Measurements from ENCODE around the gene MAP3K2. TPM values are rescaled to one million over a fixed set of nuclear protein-coding genes. Genes with fewer than 3 reads are reported as not detected.

The MAP3K2 gene
- total and polyA plus RNA-seq, 2 of the 4 experiments (the other 2 are of a cell fraction): 6.2 to 30.8 TPM

GRCh38 chr2:127358044-127358443 lies 29.7 kb downstream of the MAP3K2 start:
- Histone ChIP-seq H2AFZ (replicated peaks; ENCODE audit: low read length, poor library complexity) (no peak overlapping the region), H4K91ac (ENCODE audit: insufficient read depth, low read depth, low read length) (no peak overlapping the region), H3K79me1 (ENCODE audit: low read depth in 1 of 2, low read length in 2 of 2) (peaks cover 23 to 44% of the 10 kb centered on the region in 2 experiments), H3K23ac (ENCODE audit: low read depth, low read length) (no peak overlapping the region), H3K4me1 (ENCODE audit: control insufficient read depth, insufficient read depth, low read length) (peaks cover 4% of the 10 kb centered on the region), H3K36me3 (ENCODE audit: control insufficient read depth, insufficient read depth, low read length) (no peaks in the 10 kb centered on the region), H3K9me3 (ENCODE audit: control insufficient read depth, insufficient read depth, low read length) (no peaks in the 10 kb centered on the region), H3K9me1 (ENCODE audit: insufficient read depth, low read length) (no peaks in the 10 kb centered on the region; the same call in 1 of the 2 replicates), H2BK120ac (ENCODE audit: low read depth, low read length) (no peak overlapping the region), H4K8ac (ENCODE audit: low read depth in 2 of 2, low read length in 2 of 2) (no peak overlapping the region), H2BK5ac (ENCODE audit: low read depth, low read length, poor library complexity, severe bottlenecking) (no peak overlapping the region), H3K27ac (ENCODE audit: insufficient read depth, low read length) (no peak overlapping the region), H4K20me1 (ENCODE audit: insufficient read depth, low read length) (peaks cover 55% of the 10 kb centered on the region), H2AK5ac (ENCODE audit: low read depth, low read length) (no peak overlapping the region), H3K4me3 (ENCODE audit: insufficient read depth, low read depth, low read length) (no peak overlapping the region), H3K56ac (ENCODE audit: extremely low read depth, insufficient read depth, low read length) (no peak overlapping the region), H2AK9ac (replicated peaks; ENCODE audit: low read depth, low read length, poor library complexity) (no peak overlapping the region), H2BK20ac (ENCODE audit: low read depth, low read length) (no peak overlapping the region), H3K18ac (ENCODE audit: low read depth, low read length) (no peak overlapping the region), H3K4me2 (ENCODE audit: low read depth, low read length) (no peak overlapping the region), H4K5ac (ENCODE audit: low read depth, low read length) (no peak overlapping the region), H3K9ac (ENCODE audit: low read depth, low read length) (no peak overlapping the region), H3K4ac (ENCODE audit: low read depth, low read length) (no peak overlapping the region), H3K27me3 (ENCODE audit: control insufficient read depth, insufficient read depth, low read length) (no peaks in the 10 kb centered on the region), H2BK15ac (ENCODE audit: low read depth, low read length) (no peak overlapping the region), H3K14ac (replicated peaks; ENCODE audit: low read depth, low read length) (no peak overlapping the region)
- CTCF ChIA-PET: no interaction called here
- intact Hi-C loops (cut with micrococcal nuclease): no loop called here
- TF ChIP-seq SMC3 (IDR thresholded peaks at IDR 0.05; ENCODE audit: low read depth, low read length): no peak
- TF ChIP-seq MAFK (IDR thresholded peaks at IDR 0.05; ENCODE audit: low read depth, low read length): no peak
- no peak for TF ChIP-seq RFX5 (IDR thresholded peaks at IDR 0.05; ENCODE audit: low read depth, low read length)
- no peak for TF ChIP-seq CHD1 (IDR thresholded peaks at IDR 0.05; ENCODE audit: low read depth, low read length)
- no peak for TF ChIP-seq CTCF (conservative IDR thresholded peaks at IDR 0.05; ENCODE audit: low read depth, low read length)
- TF ChIP-seq BHLHE40 (IDR thresholded peaks at IDR 0.05; ENCODE audit: low read depth, low read length): no peak
- TF ChIP-seq MAZ (IDR thresholded peaks at IDR 0.05; ENCODE audit: borderline replicate concordance, low read depth, low read length): no peak
- in situ Hi-C loops (cut with MboI; ENCODE audit: low sequenced_read_pairs): no loop called here
- POLR2A ChIA-PET (ENCODE audit: unreplicated experiment): no interaction called here
- no TSS peak for BruUV-seq (replicated peaks)
- DNase-seq: peak; percentile 14
- dilution Hi-C loops (cut with HindIII; ENCODE audit: low sequenced_read_pairs, unreplicated experiment): no loop called here
- WGBS, 2 experiments (ENCODE audit: extremely low coverage in 2 of 2, insufficient read length in 1 of 2): no CpG with 5 or more reads among the region's 3 CpGs
- no peak for ATAC-seq (ENCODE audit: low read depth)
